Choroid plexus epithelial cell (primary cell): ENCODE measurements around the gene ITPR3.

Experiments used
- DNase-seq: peaks from one replicate; pipeline ENCODE4 v3.0.0-alpha.2; 2010; ENCODE audit warnings: low read depth
- H3K4me3 ChIP-seq: 2 replicates; pipeline ENCODE4 v1.5.1; 2011; ENCODE audit warnings: low read depth, mild to moderate bottlenecking, control low read depth, low read length, moderate library complexity
- TF ChIP-seq, protein P1 (sequence below): conservative IDR thresholded peaks from 2 replicates; pipeline ENCODE4 v1.5.1; 2011; ENCODE audit warnings: low read depth, mild to moderate bottlenecking, control low read depth, inconsistent platforms, low read length, moderate library complexity

Gene ITPR3

DNA sequence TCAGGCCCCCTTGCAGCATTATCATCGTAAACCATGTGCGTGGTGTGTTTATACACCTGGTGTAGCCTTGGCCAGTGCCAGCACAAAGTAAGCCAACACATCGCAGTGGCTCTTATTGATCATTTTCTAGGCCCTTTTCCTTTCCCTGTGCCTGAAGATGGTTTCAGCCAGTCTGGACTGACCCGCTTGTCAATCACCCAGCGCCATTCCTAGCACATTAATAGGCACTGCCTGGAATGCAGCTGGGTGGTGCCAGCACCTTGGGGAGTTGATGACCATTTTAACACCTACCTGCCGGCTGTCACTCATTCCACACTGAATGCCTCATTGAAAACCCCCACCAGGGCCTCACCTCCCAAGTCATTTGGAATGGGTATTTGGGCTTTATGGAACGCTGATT, 95.3 kb downstream of the ITPR3 start:
- H3K4me3 ChIP-seq, result no peak overlapping the region
- TF ChIP-seq, protein P1, sequence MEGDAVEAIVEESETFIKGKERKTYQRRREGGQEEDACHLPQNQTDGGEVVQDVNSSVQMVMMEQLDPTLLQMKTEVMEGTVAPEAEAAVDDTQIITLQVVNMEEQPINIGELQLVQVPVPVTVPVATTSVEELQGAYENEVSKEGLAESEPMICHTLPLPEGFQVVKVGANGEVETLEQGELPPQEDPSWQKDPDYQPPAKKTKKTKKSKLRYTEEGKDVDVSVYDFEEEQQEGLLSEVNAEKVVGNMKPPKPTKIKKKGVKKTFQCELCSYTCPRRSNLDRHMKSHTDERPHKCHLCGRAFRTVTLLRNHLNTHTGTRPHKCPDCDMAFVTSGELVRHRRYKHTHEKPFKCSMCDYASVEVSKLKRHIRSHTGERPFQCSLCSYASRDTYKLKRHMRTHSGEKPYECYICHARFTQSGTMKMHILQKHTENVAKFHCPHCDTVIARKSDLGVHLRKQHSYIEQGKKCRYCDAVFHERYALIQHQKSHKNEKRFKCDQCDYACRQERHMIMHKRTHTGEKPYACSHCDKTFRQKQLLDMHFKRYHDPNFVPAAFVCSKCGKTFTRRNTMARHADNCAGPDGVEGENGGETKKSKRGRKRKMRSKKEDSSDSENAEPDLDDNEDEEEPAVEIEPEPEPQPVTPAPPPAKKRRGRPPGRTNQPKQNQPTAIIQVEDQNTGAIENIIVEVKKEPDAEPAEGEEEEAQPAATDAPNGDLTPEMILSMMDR, result no peak

GRCh38 chr6:33716890-33717632, 95.9 kb downstream of the ITPR3 start:
- H3K4me3 ChIP-seq, result no peak overlapping the region
- DNase-seq, result no peak
- TF ChIP-seq, protein P1, result no peak

More for the DNA sequence above, 95.3 kb downstream of the ITPR3 start:
- DNase-seq, result no peak

GRCh38 chr6:33717934-33718455, 96.9 kb downstream of the ITPR3 start:
- H3K4me3 ChIP-seq, result no peak overlapping the region
- TF ChIP-seq, protein P1, result no peak
- DNase-seq, result no peak

GRCh38 chr6:33718713-33719112, 97.6 kb downstream of the ITPR3 start:
- H3K4me3 ChIP-seq, result no peak overlapping the region
- TF ChIP-seq, protein P1, result no peak
- DNase-seq, result no peak

- H3K4me3 ChIP-seq, result no peak overlapping the region
- TF ChIP-seq, protein P1, result no peak
- DNase-seq, result no peak
Measured at GRCh38 chr6:33719326-33719987, 98.3 kb downstream of the ITPR3 start.

- H3K4me3 ChIP-seq, result no peak overlapping the region
- TF ChIP-seq, protein P1, result no peak
Measured at GRCh38 chr6:33720998-33721397, 99.9 kb downstream of the ITPR3 start.

More at GRCh38 chr6:33720998-33721397, 99.9 kb downstream of the ITPR3 start:
- no peak for DNase-seq
